ENCODE data around the gene AURKAIP1.
A peak's percentile ranks its signal among the peaks of the same experiment; 100 is the strongest.

Gene AURKAIP1

DNA sequence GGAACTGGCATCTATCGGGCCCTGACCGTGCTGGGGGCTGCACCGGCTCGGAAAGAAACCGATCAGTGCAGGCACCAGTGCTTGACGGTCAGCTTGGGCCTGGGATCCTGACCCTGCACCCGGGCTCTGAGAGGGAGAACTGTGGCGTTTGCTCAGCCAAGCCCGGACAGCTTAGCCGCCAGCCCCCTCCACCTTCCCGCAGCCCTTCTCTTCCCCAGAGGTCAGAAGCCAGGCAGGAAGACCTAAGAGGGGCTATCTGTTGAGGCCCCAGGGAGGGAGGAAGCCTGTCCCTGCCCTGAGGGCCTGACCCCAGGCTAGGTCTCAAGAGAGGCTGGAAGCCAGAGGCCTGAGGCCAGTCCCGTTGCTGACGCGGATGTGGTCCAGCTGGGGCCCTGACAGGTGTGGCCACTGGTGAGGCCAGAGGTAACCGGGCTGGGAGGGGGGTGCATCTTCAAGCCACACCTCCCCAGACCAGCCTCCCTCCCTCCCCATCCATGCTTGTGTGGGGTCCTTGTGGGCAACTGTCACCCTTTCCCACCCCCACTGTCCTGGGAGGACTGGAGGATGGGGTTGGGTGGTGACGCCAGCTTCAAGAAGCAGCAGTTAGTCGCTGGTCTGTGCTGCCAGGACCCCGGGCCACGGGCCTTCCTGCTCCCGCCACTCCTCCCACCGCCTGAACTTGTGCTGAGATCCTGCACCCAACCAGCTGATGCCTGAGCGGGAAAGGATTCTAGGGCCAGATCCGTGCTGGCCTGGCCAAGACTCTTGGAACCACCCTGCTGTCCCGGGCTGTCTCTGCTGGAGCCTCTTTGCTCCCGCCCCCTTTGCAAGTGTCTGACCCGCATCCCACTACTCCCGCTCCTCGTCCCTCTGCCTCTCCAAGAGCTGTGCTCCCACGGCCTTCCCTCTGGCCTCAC, 23.2 kb downstream of the AURKAIP1 start:
- Histone ChIP-seq H3K27ac (ENCODE audit: insufficient read depth in 1 of 2, low read depth in 1 of 2, low read length in 2 of 2, poor library complexity in 1 of 2, severe bottlenecking in 2 of 2) (no peak overlapping the region), H3K4me1 (ENCODE audit: control extremely low read depth in 1 of 4, control insufficient read depth in 4 of 4, insufficient read depth in 4 of 4, low read length in 3 of 4) (peaks cover 0 to 34% (median 26%) of the 10 kb centered on the region in 4 experiments), H3K36me3 (ENCODE audit: control insufficient read depth in 4 of 4, insufficient read depth in 4 of 4, low read length in 3 of 4) (no peaks in the 10 kb centered on the region), H3K27me3 (replicated peaks in 2 of 5; ENCODE audit: control insufficient read depth in 4 of 5, insufficient read depth in 5 of 5, low read length in 4 of 5) (peaks cover 0 to 51% (median 6%) of the 10 kb centered on the region in 5 experiments), H3K4me3 (ENCODE audit: control insufficient read depth in 1 of 7, extremely low read depth in 1 of 7, insufficient read depth in 4 of 7, low read depth in 2 of 7, low read length in 6 of 7) (no peak overlapping the region), H3K9me3 (ENCODE audit: control extremely low read depth in 1 of 5, control insufficient read depth in 4 of 5, insufficient read depth in 2 of 5, low read depth in 1 of 5, low read length in 4 of 5) (no peaks in the 10 kb centered on the region)
- ChIA-PET POLR2A (interaction anchor here (0.9 kb wide), 1 partner anchor 51 kb away, joined by 3 read pairs; no protein-coding TSS in a partner anchor), CTCF (interaction anchor here (0.9 to 3.5 kb wide), 2 partner anchors 19 to 152 kb away, joined by 3 to 27 read pairs; no protein-coding TSS in a partner anchor)
- DNase-seq: no peak
- WGBS (ENCODE audit: insufficient coverage): 86% methylated on average over 24 of the region's 29 CpGs

DNA sequence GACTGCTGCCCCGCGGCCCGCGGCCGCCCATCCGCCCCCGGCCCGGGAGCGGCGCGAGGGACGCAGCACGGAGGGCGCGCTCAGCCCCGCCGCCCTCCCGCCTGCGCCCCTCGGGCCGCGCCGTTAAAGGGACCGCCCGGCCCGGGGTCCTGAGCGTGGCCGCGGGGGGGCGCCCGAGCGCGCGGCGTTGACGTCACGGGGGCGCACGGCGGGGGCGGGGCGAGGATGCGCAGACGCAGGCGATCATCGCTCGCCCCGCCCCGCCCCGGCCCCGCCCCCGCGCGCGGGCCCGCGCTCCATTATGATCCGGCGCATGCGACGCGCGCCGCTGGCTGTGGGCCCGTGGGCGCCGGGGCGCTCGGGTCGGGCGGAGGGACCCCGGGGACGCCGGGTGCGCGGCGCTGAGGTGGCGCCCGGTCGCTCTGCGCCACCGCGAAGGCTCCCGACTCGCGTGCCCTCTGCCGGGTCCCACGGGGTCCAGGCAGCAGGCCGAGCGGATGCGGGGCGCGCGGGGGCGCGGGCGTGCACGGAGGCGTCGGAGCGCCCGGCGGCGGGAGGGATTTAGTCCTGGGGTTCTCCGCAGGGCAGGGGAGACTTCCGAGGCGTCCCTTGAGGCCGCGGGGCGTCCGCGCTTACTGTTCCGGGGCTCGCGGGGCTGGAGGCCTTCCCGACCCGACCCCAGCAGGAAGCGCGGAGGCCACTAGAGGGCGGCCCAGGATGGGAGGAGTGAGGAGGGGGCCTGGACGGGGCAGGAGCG, 25.6 kb downstream of the AURKAIP1 start, which contains the start of gene DVL1:
DVL1 (minus strand) TSS at position 163 of the 757 bp plus-strand sequence. CDS start 353 bp downstream, outside the sequence.
- 0% methylated on average over 63 of the region's 122 CpGs for WGBS (ENCODE audit: insufficient coverage)
- Histone ChIP-seq H3K27ac (ENCODE audit: insufficient read depth in 1 of 2, low read depth in 1 of 2, low read length in 2 of 2, poor library complexity in 1 of 2, severe bottlenecking in 2 of 2) (peak within 1 kb of the TSS in 1 of 2 experiments; percentile 74), H3K4me3 (ENCODE audit: control insufficient read depth in 1 of 7, extremely low read depth in 1 of 7, insufficient read depth in 4 of 7, low read depth in 2 of 7, low read length in 6 of 7) (peak within 1 kb of the TSS; percentile 54 to 86 (median 81)), H3K9me3 (ENCODE audit: control extremely low read depth in 1 of 5, control insufficient read depth in 4 of 5, insufficient read depth in 2 of 5, low read depth in 1 of 5, low read length in 4 of 5) (no peaks in the 10 kb centered on the region), H3K27me3 (replicated peaks in 2 of 5; ENCODE audit: control insufficient read depth in 4 of 5, insufficient read depth in 5 of 5, low read length in 4 of 5) (peaks cover 0 to 31% (median 5%) of the 10 kb centered on the region in 5 experiments), H3K4me1 (ENCODE audit: control extremely low read depth in 1 of 4, control insufficient read depth in 4 of 4, insufficient read depth in 4 of 4, low read length in 3 of 4) (peaks cover 0 to 29% (median 22%) of the 10 kb centered on the region in 4 experiments), H3K36me3 (ENCODE audit: control insufficient read depth in 4 of 4, insufficient read depth in 4 of 4, low read length in 3 of 4) (peaks cover 0 to 2% (median 0%) of the 10 kb centered on the region in 4 experiments)
- ChIA-PET CTCF (no interaction called here), POLR2A (no interaction called here)
- DNase-seq: peak; percentile 62 to 78 (median 75)

DNA sequence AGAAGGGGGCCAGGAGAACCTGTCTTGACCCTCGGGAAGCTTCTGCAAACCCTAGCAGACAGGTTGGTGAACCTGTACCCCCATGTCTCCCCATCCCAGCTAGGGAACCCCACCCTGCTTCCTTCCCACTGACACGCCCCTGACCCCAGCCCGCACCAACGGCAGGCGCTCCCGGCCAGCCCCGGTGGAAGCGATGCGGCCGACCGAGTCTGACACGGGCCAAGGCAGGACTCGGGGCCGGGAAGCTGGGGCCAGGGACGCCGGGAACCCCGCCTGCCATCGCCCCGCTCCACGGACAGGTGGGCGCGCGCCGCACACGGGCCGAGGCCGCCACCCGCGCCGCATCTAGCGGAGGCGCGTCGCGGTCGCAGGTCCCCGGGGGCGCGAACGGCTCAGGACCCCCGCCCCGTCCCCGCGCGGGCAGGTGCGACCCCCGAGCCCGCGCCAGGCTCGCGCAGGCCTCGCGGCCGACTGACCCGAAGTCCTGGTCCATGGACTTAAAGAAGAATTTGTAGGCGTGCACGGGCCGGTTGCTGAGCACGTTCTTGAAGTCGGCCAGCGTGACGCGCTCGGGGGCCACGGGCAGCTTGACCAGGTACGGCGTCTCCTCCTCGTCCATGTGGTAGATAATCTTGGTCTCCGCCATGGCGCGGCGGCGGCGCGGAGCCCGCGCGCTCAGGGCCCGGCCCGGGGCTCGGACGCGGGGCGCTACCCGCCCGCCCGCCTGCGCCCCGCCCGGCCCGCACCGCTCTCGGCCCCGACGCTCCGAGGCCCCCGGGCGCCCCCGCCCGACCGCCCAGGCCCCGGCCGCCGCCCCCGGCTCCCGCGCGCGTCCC, 26.4 kb downstream of the AURKAIP1 start:
- peak overlapping the region in 1 of 2 experiments; percentile 66 for H3K27ac ChIP-seq (ENCODE audit: insufficient read depth in 1 of 2, low read depth in 1 of 2, low read length in 2 of 2, poor library complexity in 1 of 2, severe bottlenecking in 2 of 2)
- peak in 1 of 3 donors; percentile 35 for DNase-seq
- H3K9me3 ChIP-seq (ENCODE audit: control extremely low read depth in 1 of 5, control insufficient read depth in 4 of 5, insufficient read depth in 2 of 5, low read depth in 1 of 5, low read length in 4 of 5): no peaks in the 10 kb centered on the region
- POLR2A ChIA-PET: interaction anchor here (0.8 kb wide), 1 partner anchor 27 kb away, joined by 3 read pairs; no protein-coding TSS in a partner anchor
- peaks cover 0 to 23% (median 2%) of the 10 kb centered on the region in 5 experiments for H3K27me3 ChIP-seq (replicated peaks in 2 of 5; ENCODE audit: control insufficient read depth in 4 of 5, insufficient read depth in 5 of 5, low read length in 4 of 5)
- 0% methylated on average over 102 of the region's 109 CpGs for WGBS (ENCODE audit: insufficient coverage)
- CTCF ChIA-PET: interaction anchor here (0.6 to 2.2 kb wide), 4 partner anchors 23 to 179 kb away, joined by 3 to 14 read pairs (median 3); no protein-coding TSS in a partner anchor
- peak overlapping the region; percentile 54 to 86 (median 73) for H3K4me3 ChIP-seq (ENCODE audit: control insufficient read depth in 1 of 7, extremely low read depth in 1 of 7, insufficient read depth in 4 of 7, low read depth in 2 of 7, low read length in 6 of 7)
- H3K36me3 ChIP-seq (ENCODE audit: control insufficient read depth in 4 of 4, insufficient read depth in 4 of 4, low read length in 3 of 4): peaks cover 0 to 2% (median 0%) of the 10 kb centered on the region in 4 experiments
- peaks cover 0 to 22% (median 18%) of the 10 kb centered on the region in 4 experiments for H3K4me1 ChIP-seq (ENCODE audit: control extremely low read depth in 1 of 4, control insufficient read depth in 4 of 4, insufficient read depth in 4 of 4, low read length in 3 of 4)

DNA sequence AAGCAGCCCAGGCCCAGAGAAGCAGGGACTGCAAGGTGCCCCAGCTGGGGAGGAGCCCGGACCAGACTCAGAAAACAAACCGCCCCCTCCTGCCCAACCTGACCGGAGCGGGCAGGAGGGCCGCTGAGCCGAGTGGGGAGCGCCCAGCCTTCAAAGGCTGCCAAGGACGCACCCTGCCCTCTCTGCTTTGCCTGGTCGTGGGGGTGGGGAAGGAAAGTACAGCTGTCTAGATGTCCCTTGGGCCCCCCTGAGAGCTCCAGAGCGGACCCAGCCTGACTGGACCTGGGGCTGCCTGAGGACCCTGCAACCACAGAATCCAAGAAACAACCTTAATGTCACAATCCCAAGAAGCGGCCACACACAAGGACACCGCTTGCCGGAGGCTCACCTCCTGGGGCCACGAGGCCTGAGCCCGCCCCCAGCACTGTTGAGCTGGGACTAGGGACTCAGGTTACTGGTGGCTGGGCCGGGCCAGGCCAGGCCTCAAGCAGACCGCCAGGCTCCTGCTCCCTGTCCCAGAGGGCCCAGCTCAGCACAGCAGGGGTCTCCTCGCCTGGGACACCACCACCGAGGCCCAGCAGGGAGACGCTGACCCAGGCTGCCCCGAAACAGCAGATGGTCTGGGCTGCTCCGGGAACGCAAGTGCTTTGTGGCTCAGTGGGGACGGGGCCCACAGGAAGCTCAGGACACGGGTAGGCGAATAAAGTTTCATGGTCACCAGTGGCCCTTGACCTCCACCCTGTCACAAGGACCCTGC, 27.2 kb downstream of the AURKAIP1 start:
- H3K27me3 ChIP-seq (replicated peaks in 2 of 5; ENCODE audit: control insufficient read depth in 4 of 5, insufficient read depth in 5 of 5, low read length in 4 of 5): peaks cover 0 to 15% (median 0%) of the 10 kb centered on the region in 5 experiments
- 75% methylated on average over 21 of the region's 26 CpGs for WGBS (ENCODE audit: insufficient coverage)
- peaks cover 0 to 2% (median 0%) of the 10 kb centered on the region in 4 experiments for H3K36me3 ChIP-seq (ENCODE audit: control insufficient read depth in 4 of 4, insufficient read depth in 4 of 4, low read length in 3 of 4)
- H3K27ac ChIP-seq (ENCODE audit: insufficient read depth in 1 of 2, low read depth in 1 of 2, low read length in 2 of 2, poor library complexity in 1 of 2, severe bottlenecking in 2 of 2): peak overlapping the region in 1 of 2 experiments; percentile 66
- peaks cover 0 to 17% (median 16%) of the 10 kb centered on the region in 4 experiments for H3K4me1 ChIP-seq (ENCODE audit: control extremely low read depth in 1 of 4, control insufficient read depth in 4 of 4, insufficient read depth in 4 of 4, low read length in 3 of 4)
- DNase-seq: no peak
- ChIA-PET POLR2A (interaction anchor here (0.8 kb wide), 1 partner anchor 28 kb away, joined by 3 read pairs; no protein-coding TSS in a partner anchor), CTCF (interaction anchor here (0.6 to 2.2 kb wide), 5 partner anchors 24 to 180 kb away, joined by 3 to 14 read pairs (median 3); no protein-coding TSS in a partner anchor)
- H3K4me3 ChIP-seq (ENCODE audit: control insufficient read depth in 1 of 7, extremely low read depth in 1 of 7, insufficient read depth in 4 of 7, low read depth in 2 of 7, low read length in 6 of 7): peak overlapping the region; percentile 54 to 86 (median 73)
- no peaks in the 10 kb centered on the region for H3K9me3 ChIP-seq (ENCODE audit: control extremely low read depth in 1 of 5, control insufficient read depth in 4 of 5, insufficient read depth in 2 of 5, low read depth in 1 of 5, low read length in 4 of 5)

DNA sequence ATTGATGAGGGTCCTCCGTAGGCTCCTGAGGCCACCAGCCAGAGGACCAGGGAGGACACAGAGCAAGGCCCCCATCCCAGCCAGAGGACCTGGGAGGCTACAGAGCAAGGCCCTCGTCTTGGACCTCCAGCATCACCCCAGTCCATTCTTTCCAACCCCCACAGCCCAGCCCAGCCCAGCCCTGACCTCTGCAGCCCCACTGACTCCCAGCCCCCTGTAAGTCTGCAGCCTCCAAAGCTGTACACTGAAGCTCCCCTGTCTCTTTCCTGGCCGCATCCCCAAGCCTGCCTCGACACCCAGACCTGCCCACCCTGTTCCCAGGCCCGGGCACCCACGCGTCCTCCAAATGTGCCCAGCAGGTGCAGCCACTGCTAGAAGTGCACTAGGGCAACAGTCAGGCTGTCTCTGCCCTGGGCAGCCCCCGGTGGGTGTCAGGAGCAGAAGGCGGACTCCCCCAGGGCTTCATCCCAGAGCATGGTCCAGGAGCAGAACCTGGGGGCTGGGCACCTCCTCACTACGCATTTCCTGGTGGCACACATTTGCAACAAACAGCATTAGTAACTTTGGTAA, 27.9 kb downstream of the AURKAIP1 start:
- no peak overlapping the region for H3K27ac ChIP-seq (ENCODE audit: insufficient read depth in 1 of 2, low read depth in 1 of 2, low read length in 2 of 2, poor library complexity in 1 of 2, severe bottlenecking in 2 of 2)
- CTCF ChIA-PET: interaction anchor here (0.9 to 2.2 kb wide), 2 partner anchors 25 to 28 kb away, joined by 3 to 14 read pairs; partner anchors contain the start of gene AURKAIP1
- POLR2A ChIA-PET: no interaction called here
- no peak for DNase-seq
- H3K4me1 ChIP-seq (ENCODE audit: control extremely low read depth in 1 of 4, control insufficient read depth in 4 of 4, insufficient read depth in 4 of 4, low read length in 3 of 4): peaks cover 0 to 17% (median 16%) of the 10 kb centered on the region in 4 experiments
- H3K9me3 ChIP-seq (ENCODE audit: control extremely low read depth in 1 of 5, control insufficient read depth in 4 of 5, insufficient read depth in 2 of 5, low read depth in 1 of 5, low read length in 4 of 5): no peaks in the 10 kb centered on the region
- no peak overlapping the region for H3K4me3 ChIP-seq (ENCODE audit: control insufficient read depth in 1 of 7, extremely low read depth in 1 of 7, insufficient read depth in 4 of 7, low read depth in 2 of 7, low read length in 6 of 7)
- 100% methylated on average over 8 of the region's 10 CpGs for WGBS (ENCODE audit: insufficient coverage)
- peaks cover 0 to 2% (median 0%) of the 10 kb centered on the region in 4 experiments for H3K36me3 ChIP-seq (ENCODE audit: control insufficient read depth in 4 of 4, insufficient read depth in 4 of 4, low read length in 3 of 4)
- H3K27me3 ChIP-seq (replicated peaks in 2 of 5; ENCODE audit: control insufficient read depth in 4 of 5, insufficient read depth in 5 of 5, low read length in 4 of 5): peaks cover 0 to 8% (median 0%) of the 10 kb centered on the region in 5 experiments

All from common myeloid progenitor, CD34-positive (primary cell).